Natural killer cell (primary cell): Measurements from ENCODE around the gene LAPTM5. TPM values are rescaled to one million over a fixed set of nuclear protein-coding genes. Genes with fewer than 3 reads are reported as not detected.

Experiments used
- ATAC-seq, 3 donors: fragments of 150-1000 bp in 2 of 3; fragments of 200-7000 bp in 1 of 3; cut with Tn5 transposase; 1 replicate in 1 of 3; 2 replicates in 2 of 3; pipeline ENCODE4 v1.10.0; 2021; ENCODE audit warnings: mild to moderate bottlenecking in 2 of 3, moderate library complexity in 2 of 3
- DNase-seq, 2 donors: peaks; one replicate each; pipeline versions ENCODE4 v3.0.0 to v3.0.0-alpha.2; 2013 to 2021; ENCODE audit warnings: mixed read lengths in 1 of 2
- H3K27ac ChIP-seq: one replicate; pipeline ENCODE4 v1.5.1; 2013; ENCODE audit warnings: mild to moderate bottlenecking, low read length
- H3K27me3 ChIP-seq: one replicate; pipeline ENCODE4 v1.6.1; 2013; ENCODE audit warnings: low read length; ENCODE audit not compliant: control insufficient read depth, insufficient read depth
- H3K36me3 ChIP-seq: one replicate; pipeline ENCODE4 v1.6.1; 2013; ENCODE audit warnings: low read length; ENCODE audit not compliant: control insufficient read depth, insufficient read depth
- H3K4me1 ChIP-seq: one replicate; pipeline ENCODE4 v1.6.1; 2013; ENCODE audit warnings: low read length; ENCODE audit not compliant: control insufficient read depth, insufficient read depth
- H3K4me3 ChIP-seq: one replicate; pipeline ENCODE4 v1.5.1; 2013; ENCODE audit warnings: low read length
- H3K9me3 ChIP-seq: one replicate; pipeline ENCODE4 v1.6.1; 2013; ENCODE audit warnings: low read length; ENCODE audit not compliant: control insufficient read depth, insufficient read depth
- H3K27ac Mint-ChIP-seq, 2 donors: one replicate each; pipeline ENCODE4 v1.8.0; 2022; ENCODE audit warnings: mild to moderate bottlenecking in 2 of 2, mixed read lengths in 2 of 2, moderate library complexity in 1 of 2
- H3K27me3 Mint-ChIP-seq, 2 donors: one replicate each; pipeline ENCODE4 v1.8.0; 2022; ENCODE audit warnings: low read depth in 2 of 2, mixed read lengths in 2 of 2
- H3K36me3 Mint-ChIP-seq: one replicate; pipeline ENCODE4 v1.8.0; 2022; ENCODE audit warnings: mixed read lengths
- H3K4me1 Mint-ChIP-seq, 2 donors: one replicate each; pipeline ENCODE4 v1.8.0; 2022; ENCODE audit warnings: mixed read lengths in 2 of 2
- H3K4me3 Mint-ChIP-seq: one replicate; pipeline ENCODE4 v1.8.0; 2022; ENCODE audit warnings: mild to moderate bottlenecking, moderate library complexity, mixed read lengths
- H3K9me3 Mint-ChIP-seq, 2 donors: one replicate each; pipeline ENCODE4 v1.8.0; 2022; ENCODE audit warnings: mixed read lengths in 2 of 2
- WGBS: methylation state at CpG from one replicate; pipeline ENCODE4 v1.1.7; 2013; ENCODE audit warnings: missing lambda C conversion rate; ENCODE audit not compliant: insufficient coverage; 5-methylcytosine and 5-hydroxymethylcytosine counted together
- intact Hi-C: fragments of 100-400 bp; cut with micrococcal nuclease; formaldehyde crosslinking; loops from one replicate; pipeline ENCODE4 v1.14.2; 2022
- total RNA-seq, 4 donors: library from RNA; stranded (reverse); fragments of 120-200 nt in 1 of 4; gene quantifications; one replicate each; pipeline versions ENCODE4 v1.2.3 to v1.2.4, GENCODE V29; 2013 to 2022
- TF ChIP-seq, protein P1 (sequence below): fragments of 200-600 bp; IDR thresholded peaks from one replicate; pipeline ENCODE4 v1.8.0; 2022; ENCODE audit warnings: antibody characterized with exemption

Gene LAPTM5
- total RNA-seq, 3 donors from 2014 or later (not counting 1 experiment from before 2014, with no cell fraction given): 520 to 674 (median 533) TPM

DNA sequence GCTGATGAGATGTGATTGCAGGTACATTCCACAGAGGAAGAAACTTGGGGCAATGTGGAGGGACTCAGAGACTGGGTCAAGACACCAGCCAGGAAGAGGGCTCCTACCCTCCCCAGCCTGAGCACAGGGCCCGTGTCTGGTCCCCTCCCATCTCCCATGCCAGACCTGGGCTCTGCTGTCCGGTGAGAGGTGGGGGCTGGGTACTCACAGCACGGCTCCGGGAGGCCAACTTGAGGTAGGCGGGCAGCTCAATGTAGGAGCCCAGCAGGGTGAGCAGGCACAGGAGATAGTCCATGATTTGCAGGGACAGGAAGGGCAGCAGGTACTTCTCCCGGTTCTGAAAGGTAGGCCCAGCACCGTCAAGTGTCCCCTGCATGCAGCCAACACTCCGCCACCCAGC lies 18.0 kb downstream of the LAPTM5 start:
- peak overlapping the region; percentile 17 for H3K4me3 Mint-ChIP-seq
- peaks cover 80% of the 10 kb centered on the region for H3K36me3 ChIP-seq
- no peaks in the 10 kb centered on the region for H3K9me3 Mint-ChIP-seq
- DNase-seq (no peak), ATAC-seq (no peak)
- no peaks in the 10 kb centered on the region for H3K27me3 ChIP-seq
- H3K4me1 ChIP-seq: peaks cover 73% of the 10 kb centered on the region
- peaks cover 72 to 85% of the 10 kb centered on the region in 2 donors for H3K4me1 Mint-ChIP-seq
- no peak overlapping the region for H3K27ac ChIP-seq
- H3K4me3 ChIP-seq: no peak overlapping the region
- peaks cover 13% of the 10 kb centered on the region for H3K36me3 Mint-ChIP-seq
- TF ChIP-seq, protein P1, sequence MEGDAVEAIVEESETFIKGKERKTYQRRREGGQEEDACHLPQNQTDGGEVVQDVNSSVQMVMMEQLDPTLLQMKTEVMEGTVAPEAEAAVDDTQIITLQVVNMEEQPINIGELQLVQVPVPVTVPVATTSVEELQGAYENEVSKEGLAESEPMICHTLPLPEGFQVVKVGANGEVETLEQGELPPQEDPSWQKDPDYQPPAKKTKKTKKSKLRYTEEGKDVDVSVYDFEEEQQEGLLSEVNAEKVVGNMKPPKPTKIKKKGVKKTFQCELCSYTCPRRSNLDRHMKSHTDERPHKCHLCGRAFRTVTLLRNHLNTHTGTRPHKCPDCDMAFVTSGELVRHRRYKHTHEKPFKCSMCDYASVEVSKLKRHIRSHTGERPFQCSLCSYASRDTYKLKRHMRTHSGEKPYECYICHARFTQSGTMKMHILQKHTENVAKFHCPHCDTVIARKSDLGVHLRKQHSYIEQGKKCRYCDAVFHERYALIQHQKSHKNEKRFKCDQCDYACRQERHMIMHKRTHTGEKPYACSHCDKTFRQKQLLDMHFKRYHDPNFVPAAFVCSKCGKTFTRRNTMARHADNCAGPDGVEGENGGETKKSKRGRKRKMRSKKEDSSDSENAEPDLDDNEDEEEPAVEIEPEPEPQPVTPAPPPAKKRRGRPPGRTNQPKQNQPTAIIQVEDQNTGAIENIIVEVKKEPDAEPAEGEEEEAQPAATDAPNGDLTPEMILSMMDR: no peak
- H3K27ac Mint-ChIP-seq: peak overlapping the region; percentile 99 to 100
- peaks cover 15% of the 10 kb centered on the region for H3K9me3 ChIP-seq
- H3K27me3 Mint-ChIP-seq: no peaks in the 10 kb centered on the region
- intact Hi-C loops: no loop called here
- WGBS: 94% methylated on average over 8 of the region's 8 CpGs

DNA sequence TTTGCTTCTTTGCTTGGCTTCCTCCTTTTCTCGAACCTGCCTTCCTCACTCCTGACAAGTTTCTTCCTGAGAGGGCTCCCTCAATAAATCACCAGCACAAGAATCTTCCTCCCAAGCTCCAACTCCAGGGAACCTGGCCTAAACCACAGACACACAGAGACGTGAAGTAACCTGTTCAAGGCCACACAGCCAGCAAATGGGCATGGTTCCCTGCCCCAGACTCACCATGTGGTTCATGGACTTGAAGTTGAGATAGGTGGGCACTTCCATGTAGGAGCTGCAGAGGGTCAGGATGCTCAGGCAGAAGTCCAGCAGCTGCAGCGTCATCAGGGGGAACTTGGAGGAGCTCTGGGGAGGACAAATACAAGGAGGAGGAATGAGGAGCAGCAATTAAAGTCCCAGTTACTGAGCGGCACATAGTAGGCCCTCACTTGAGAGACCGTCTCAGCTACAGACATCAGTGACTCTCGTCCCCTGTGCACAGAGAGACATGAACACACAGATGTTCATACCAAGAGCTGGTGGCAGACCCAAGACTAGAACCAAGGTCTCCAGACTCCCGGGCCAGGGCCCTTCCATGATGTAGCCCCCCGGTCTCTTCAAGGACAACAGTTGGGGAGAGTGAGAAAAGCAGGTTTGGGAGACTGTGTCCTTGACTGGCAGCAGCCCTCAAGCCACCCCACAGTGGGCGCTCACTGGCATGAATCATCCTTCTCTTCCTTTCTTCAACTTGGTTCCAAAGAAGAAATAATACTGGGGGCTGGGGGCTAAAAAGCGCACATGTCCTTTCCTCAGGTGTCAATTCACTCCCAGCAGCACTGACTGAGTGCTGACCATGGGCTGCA lies 18.6 kb downstream of the LAPTM5 start:
- Mint-ChIP-seq H3K4me1 (peaks cover 65 to 79% of the 10 kb centered on the region in 2 donors), H3K4me3 (peak overlapping the region; percentile 57), H3K27me3 (no peaks in the 10 kb centered on the region), H3K27ac (peak overlapping the region; percentile 99 to 100), H3K36me3 (peaks cover 13% of the 10 kb centered on the region), H3K9me3 (no peaks in the 10 kb centered on the region)
- TF ChIP-seq, protein P1: no peak
- WGBS: 91% methylated on average over 10 of the region's 10 CpGs
- Histone ChIP-seq H3K9me3 (peaks cover 15% of the 10 kb centered on the region), H3K4me3 (no peak overlapping the region), H3K36me3 (peaks cover 86% of the 10 kb centered on the region), H3K27me3 (no peaks in the 10 kb centered on the region), H3K4me1 (peaks cover 66% of the 10 kb centered on the region), H3K27ac (peak overlapping the region; percentile 57)
- no peak for ATAC-seq
- no peak for DNase-seq
- intact Hi-C loops: no loop called here

DNA sequence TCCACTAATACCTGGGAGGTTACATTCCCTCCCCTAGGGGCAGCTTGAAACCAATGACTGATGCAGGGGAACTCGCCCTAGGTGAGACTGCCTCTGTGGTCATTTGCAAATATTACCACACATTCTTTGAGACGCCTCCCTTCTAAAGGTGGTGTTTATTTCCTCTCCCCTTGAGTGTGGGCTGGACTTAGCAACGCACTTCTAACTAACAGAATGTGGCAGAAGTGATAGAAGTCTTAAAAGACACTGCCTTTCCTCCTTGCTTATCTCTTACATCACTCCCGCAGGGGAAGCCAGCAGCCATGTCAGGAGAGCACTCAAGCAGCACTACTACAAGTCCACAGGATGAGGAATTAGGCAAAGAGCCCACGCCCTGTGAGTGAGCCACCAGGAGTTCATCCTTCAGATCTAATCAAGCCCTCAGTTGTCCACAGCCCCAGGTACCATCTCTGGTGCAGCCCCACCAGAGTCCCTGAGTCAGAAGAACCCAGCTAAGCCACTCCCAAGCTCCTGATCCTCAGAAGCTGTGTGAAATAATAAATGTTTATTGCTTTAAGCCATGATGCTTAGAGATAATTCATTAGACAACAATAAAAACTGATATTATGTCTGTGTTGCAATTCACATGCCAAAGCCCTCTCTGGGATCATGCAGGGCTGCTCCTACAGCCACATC lies 19.4 kb downstream of the LAPTM5 start:
- Mint-ChIP-seq H3K4me1 (peaks cover 58 to 71% of the 10 kb centered on the region in 2 donors), H3K27me3 (no peaks in the 10 kb centered on the region), H3K4me3 (peak overlapping the region; percentile 57), H3K9me3 (no peaks in the 10 kb centered on the region), H3K27ac (peak overlapping the region; percentile 99 to 100), H3K36me3 (peaks cover 17% of the 10 kb centered on the region)
- ATAC-seq (peak; percentile 50 to 75 (median 58)), DNase-seq (peak in 1 of 2 donors; percentile 19)
- WGBS: 49% methylated on average over 3 of the region's 5 CpGs
- H3K4me1 ChIP-seq: peaks cover 59% of the 10 kb centered on the region
- peaks cover 15% of the 10 kb centered on the region for H3K9me3 ChIP-seq
- peaks cover 93% of the 10 kb centered on the region for H3K36me3 ChIP-seq
- intact Hi-C loops: no loop called here
- no peak overlapping the region for H3K4me3 ChIP-seq
- H3K27me3 ChIP-seq: no peaks in the 10 kb centered on the region
- TF ChIP-seq, protein P1: no peak
- H3K27ac ChIP-seq: peak overlapping the region; percentile 57
